CD8-positive, alpha-beta memory T cell (primary cell): ENCODE results near the gene PRAC2. TPM values are rescaled to one million over a fixed set of nuclear protein-coding genes. Genes with fewer than 3 reads are reported as not detected.

ENCODE experiments used
- CTCF ChIA-PET: fragments of 350-600 bp; sonication (Branson Sonifier 250); formaldehyde crosslinking; loops from one replicate; lab custom pipeline; 2021; ENCODE audit warnings: antibody characterized with exemption; lab: Charles Lee
- POLR2A ChIA-PET: fragments of 350-600 bp; sonication (Branson Sonifier 250); formaldehyde crosslinking; loops from one replicate; lab custom pipeline; 2021; ENCODE audit warnings: antibody characterized with exemption; lab: Charles Lee
- DNase-seq, 5 donors: peaks; one replicate each; pipeline versions ENCODE4 v3.0.0 to v3.0.0-alpha.2; 2020 to 2022; ENCODE audit warnings: mixed read lengths in 1 of 5
- H3K27ac ChIP-seq: one replicate; pipeline ENCODE4 v1.7.0; 2013; ENCODE audit warnings: low read depth, mild to moderate bottlenecking, low read length, moderate library complexity
- H3K27me3 ChIP-seq: 2 replicates; pipeline ENCODE4 v1.7.0; 2013; ENCODE audit warnings: low read length, mild to moderate bottlenecking; ENCODE audit not compliant: insufficient read depth, poor library complexity, severe bottlenecking
- H3K36me3 ChIP-seq: 2 replicates; pipeline ENCODE4 v1.7.0; 2013; ENCODE audit warnings: mild to moderate bottlenecking, low read length, moderate library complexity; ENCODE audit not compliant: insufficient read depth
- H3K4me1 ChIP-seq: 2 replicates; pipeline ENCODE4 v1.7.0; 2013; ENCODE audit warnings: mild to moderate bottlenecking, low read length, moderate library complexity; ENCODE audit not compliant: insufficient read depth
- H3K4me3 ChIP-seq: 2 replicates; pipeline ENCODE4 v1.7.0; 2013; ENCODE audit warnings: mild to moderate bottlenecking, low read length
- H3K9me3 ChIP-seq: 2 replicates; pipeline ENCODE4 v1.7.0; 2013; ENCODE audit warnings: mild to moderate bottlenecking, low read length
- H3K27ac Mint-ChIP-seq, 8 donors: one replicate each; pipeline ENCODE4 v1.8.0; 2020 to 2021; ENCODE audit warnings: mixed read lengths in 8 of 8, mild to moderate bottlenecking in 6 of 8, inconsistent platforms in 3 of 8, moderate library complexity in 3 of 8
- H3K27me3 Mint-ChIP-seq, 2 donors: one replicate each; pipeline ENCODE4 v1.8.0; 2020 to 2021; ENCODE audit warnings: mixed read lengths in 2 of 2, mild to moderate bottlenecking in 1 of 2, moderate library complexity in 1 of 2
- H3K36me3 Mint-ChIP-seq, 3 donors: one replicate each; pipeline ENCODE4 v1.8.0; 2020 to 2021; ENCODE audit warnings: mixed read lengths in 3 of 3, inconsistent platforms in 1 of 3, mild to moderate bottlenecking in 1 of 3
- H3K4me1 Mint-ChIP-seq, 3 donors: one replicate each; pipeline ENCODE4 v1.8.0; 2020 to 2021; ENCODE audit warnings: mixed read lengths in 3 of 3, inconsistent platforms in 1 of 3, mild to moderate bottlenecking in 1 of 3
- H3K4me3 Mint-ChIP-seq, 7 donors: one replicate each; pipeline ENCODE4 v1.8.0; 2020 to 2021; ENCODE audit warnings: mixed read lengths in 7 of 7, mild to moderate bottlenecking in 6 of 7, moderate library complexity in 4 of 7, inconsistent platforms in 2 of 7
- H3K9me3 Mint-ChIP-seq, 5 donors: one replicate each; pipeline ENCODE4 v1.8.0; 2020 to 2022; ENCODE audit warnings: mixed read lengths in 5 of 5, mild to moderate bottlenecking in 3 of 5, moderate library complexity in 2 of 5, inconsistent platforms in 1 of 5
- polyA plus RNA-seq: library from polyadenylated mRNA; unstranded; fragments of 300-500 nt; fragmentation: Illumina TruSeq; gene quantifications from one replicate; pipeline ENCODE4 v1.2.3, GENCODE V29; 2021
- total RNA-seq, 2 experiments: library from RNA; stranded (reverse); gene quantifications; one replicate each; pipeline ENCODE4 v1.2.3, GENCODE V29; 2021

PRAC2 gene
- total and polyA plus RNA-seq, 3 experiments from 2014 or later, result not detected

DNA sequence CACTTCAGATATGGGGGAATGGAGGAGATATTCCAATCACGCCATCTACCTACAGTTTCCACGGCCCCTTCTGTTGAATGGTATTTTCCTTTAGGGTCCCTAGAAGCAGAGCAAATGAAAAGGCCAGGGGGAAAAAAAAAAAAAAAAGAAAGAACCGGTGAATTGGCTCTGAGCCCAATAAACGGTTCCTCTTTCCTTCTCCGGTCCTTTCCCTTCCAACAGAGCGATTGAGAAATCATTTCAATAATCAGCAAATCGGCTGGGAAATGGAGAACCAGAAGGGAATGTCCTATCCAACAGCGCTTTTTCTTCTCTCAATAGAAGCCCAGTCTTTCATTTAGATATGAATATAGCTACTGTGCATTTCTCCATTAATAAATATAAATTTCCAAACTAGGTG is 32.4 kb downstream of the PRAC2 start:
- Histone ChIP-seq H3K9me3 (no peaks in the 10 kb centered on the region), H3K4me3 (no peak overlapping the region), H3K27ac (no peak overlapping the region), H3K27me3 (peaks cover 69% of the 10 kb centered on the region), H3K4me1 (no peaks in the 10 kb centered on the region), H3K36me3 (no peaks in the 10 kb centered on the region)
- ChIA-PET POLR2A (no interaction called here), CTCF (interaction anchor here (1.4 kb wide), 1 partner anchor 124 kb away, joined by 3 read pairs; no protein-coding TSS in a partner anchor)
- H3K4me1 Mint-ChIP-seq, result peaks cover 16 to 19% (median 18%) of the 10 kb centered on the region in 3 donors
- DNase-seq, result no peak
- peaks cover 0 to 2% (median 0%) of the 10 kb centered on the region in 3 donors for H3K36me3 Mint-ChIP-seq
- H3K27ac Mint-ChIP-seq, result no peak overlapping the region
- H3K4me3 Mint-ChIP-seq, result peak overlapping the region in 1 of 7 donors; percentile 38
- H3K9me3 Mint-ChIP-seq, result no peaks in the 10 kb centered on the region
- H3K27me3 Mint-ChIP-seq, result peaks cover 67 to 93% of the 10 kb centered on the region in 2 donors

DNA sequence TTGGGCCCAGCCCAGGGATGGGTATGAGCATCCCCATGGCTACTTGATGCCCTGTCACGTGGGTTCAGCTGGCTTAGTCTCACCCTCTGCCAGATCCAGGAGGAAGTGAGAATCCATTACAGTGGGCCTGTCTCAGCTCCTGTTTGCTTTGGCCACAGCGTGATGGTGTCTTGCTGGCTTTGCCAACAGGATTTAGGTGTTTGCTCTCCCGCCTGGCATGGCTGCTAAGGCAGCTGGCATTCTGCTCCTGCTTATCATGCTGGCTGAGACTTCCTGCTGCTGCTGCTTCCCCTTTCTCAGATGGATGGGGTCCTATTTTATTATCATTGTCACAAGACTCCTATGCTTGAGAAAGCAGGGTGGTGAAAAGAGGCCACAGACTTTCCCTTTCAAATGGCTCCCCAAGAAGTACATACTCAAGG is 33.9 kb downstream of the PRAC2 start:
- ChIA-PET POLR2A (no interaction called here), CTCF (interaction anchor here (1.0 kb wide), 1 partner anchor 127 kb away, joined by 3 read pairs; no protein-coding TSS in a partner anchor)
- no peaks in the 10 kb centered on the region for H3K4me1 ChIP-seq
- Mint-ChIP-seq H3K27ac (no peak overlapping the region), H3K27me3 (peaks cover 58 to 89% of the 10 kb centered on the region in 2 donors), H3K9me3 (no peaks in the 10 kb centered on the region), H3K4me1 (peaks cover 15 to 18% (median 16%) of the 10 kb centered on the region in 3 donors), H3K4me3 (no peak overlapping the region), H3K36me3 (peaks cover 0 to 2% (median 0%) of the 10 kb centered on the region in 3 donors)
- H3K4me3 ChIP-seq, result no peak overlapping the region
- H3K27me3 ChIP-seq, result peaks cover 60% of the 10 kb centered on the region
- H3K27ac ChIP-seq, result no peak overlapping the region
- no peaks in the 10 kb centered on the region for H3K36me3 ChIP-seq
- no peaks in the 10 kb centered on the region for H3K9me3 ChIP-seq
- DNase-seq, result no peak

DNA sequence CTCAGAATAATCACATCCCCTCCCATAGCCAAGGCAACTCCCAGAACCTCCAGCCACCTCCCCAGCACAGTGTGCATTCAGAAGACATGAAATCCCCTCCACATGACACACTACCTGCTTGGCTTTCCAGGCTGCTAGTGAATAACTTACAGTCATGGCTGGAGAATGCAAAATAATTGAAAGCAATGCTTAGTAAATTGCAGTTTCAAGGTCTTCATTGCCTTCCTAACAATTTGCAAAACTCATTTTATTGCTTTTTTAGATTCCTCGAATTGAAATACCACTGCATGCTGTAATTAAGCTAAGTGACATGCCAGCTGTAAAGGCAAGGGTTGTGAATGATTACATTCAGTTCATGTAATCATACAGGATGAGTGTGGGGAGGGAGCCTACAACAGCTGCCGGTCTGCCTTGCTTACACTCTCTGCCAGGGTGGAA is 34.6 kb downstream of the PRAC2 start:
- no peak overlapping the region for H3K4me3 Mint-ChIP-seq
- H3K9me3 ChIP-seq, result no peaks in the 10 kb centered on the region

DNA sequence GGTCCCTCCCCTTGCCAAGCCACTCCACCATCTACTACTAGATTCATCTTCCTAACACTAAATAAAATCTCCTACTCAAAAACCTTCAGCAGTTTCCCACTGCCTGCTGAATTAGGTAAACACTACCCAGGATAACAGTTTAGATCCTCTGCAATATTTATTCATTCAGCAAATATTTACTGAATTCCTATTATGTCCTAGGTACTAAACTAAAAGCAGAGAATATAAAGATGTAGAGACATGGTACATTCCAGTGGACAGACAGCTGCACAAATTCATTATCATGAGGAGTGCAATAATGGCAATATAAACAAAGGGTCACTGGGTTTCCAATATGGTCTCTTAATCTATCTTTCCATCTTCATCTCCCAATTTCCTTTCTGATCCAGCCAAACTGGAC is 36.3 kb downstream of the PRAC2 start:
- H3K36me3 Mint-ChIP-seq, result peaks cover 0 to 2% (median 0%) of the 10 kb centered on the region in 3 donors
- Histone ChIP-seq H3K4me3 (no peak overlapping the region), H3K9me3 (no peaks in the 10 kb centered on the region), H3K36me3 (no peaks in the 10 kb centered on the region), H3K4me1 (no peaks in the 10 kb centered on the region), H3K27me3 (peaks cover 36% of the 10 kb centered on the region), H3K27ac (no peak overlapping the region)
- peaks cover 4 to 6% (median 4%) of the 10 kb centered on the region in 3 donors for H3K4me1 Mint-ChIP-seq
- no peak overlapping the region for H3K27ac Mint-ChIP-seq
- no peaks in the 10 kb centered on the region for H3K9me3 Mint-ChIP-seq
- POLR2A ChIA-PET, result no interaction called here
- no peak overlapping the region for H3K4me3 Mint-ChIP-seq
- CTCF ChIA-PET, result no interaction called here
- H3K27me3 Mint-ChIP-seq, result peaks cover 50 to 89% of the 10 kb centered on the region in 2 donors
- no peak for DNase-seq

More for the DNA sequence above, 34.6 kb downstream of the PRAC2 start:
- ChIA-PET CTCF (interaction anchor here (1.0 kb wide), 1 partner anchor 127 kb away, joined by 3 read pairs; no protein-coding TSS in a partner anchor), POLR2A (no interaction called here)
- no peak for DNase-seq
- no peak overlapping the region for H3K27ac Mint-ChIP-seq
- no peaks in the 10 kb centered on the region for H3K4me1 ChIP-seq
- peaks cover 13 to 18% (median 15%) of the 10 kb centered on the region in 3 donors for H3K4me1 Mint-ChIP-seq
- no peak overlapping the region for H3K4me3 ChIP-seq
- H3K36me3 Mint-ChIP-seq, result peaks cover 0 to 2% (median 0%) of the 10 kb centered on the region in 3 donors
- peaks cover 57 to 89% of the 10 kb centered on the region in 2 donors for H3K27me3 Mint-ChIP-seq
- H3K9me3 Mint-ChIP-seq, result no peaks in the 10 kb centered on the region
- H3K36me3 ChIP-seq, result no peaks in the 10 kb centered on the region
- H3K27me3 ChIP-seq, result peaks cover 53% of the 10 kb centered on the region
- H3K27ac ChIP-seq, result no peak overlapping the region

GRCh38 chr17:48760411-48760810 is 37.4 kb downstream of the PRAC2 start:
- H3K27me3 ChIP-seq, result peaks cover 29% of the 10 kb centered on the region
- H3K4me1 ChIP-seq, result no peaks in the 10 kb centered on the region
- POLR2A ChIA-PET, result no interaction called here
- peaks cover 0 to 2% (median 0%) of the 10 kb centered on the region in 3 donors for H3K36me3 Mint-ChIP-seq
- peaks cover 46 to 89% of the 10 kb centered on the region in 2 donors for H3K27me3 Mint-ChIP-seq
- H3K27ac Mint-ChIP-seq, result no peak overlapping the region
- H3K4me1 Mint-ChIP-seq, result no peaks in the 10 kb centered on the region
- H3K27ac ChIP-seq, result no peak overlapping the region
- H3K36me3 ChIP-seq, result no peaks in the 10 kb centered on the region
- no peak overlapping the region for H3K4me3 Mint-ChIP-seq
- no peaks in the 10 kb centered on the region for H3K9me3 Mint-ChIP-seq
- no peak overlapping the region for H3K4me3 ChIP-seq
- no peaks in the 10 kb centered on the region for H3K9me3 ChIP-seq
- no peak for DNase-seq
- CTCF ChIA-PET, result interaction anchor here (1.0 kb wide), 1 partner anchor 9 kb away, joined by 3 read pairs; no protein-coding TSS in a partner anchor

DNA sequence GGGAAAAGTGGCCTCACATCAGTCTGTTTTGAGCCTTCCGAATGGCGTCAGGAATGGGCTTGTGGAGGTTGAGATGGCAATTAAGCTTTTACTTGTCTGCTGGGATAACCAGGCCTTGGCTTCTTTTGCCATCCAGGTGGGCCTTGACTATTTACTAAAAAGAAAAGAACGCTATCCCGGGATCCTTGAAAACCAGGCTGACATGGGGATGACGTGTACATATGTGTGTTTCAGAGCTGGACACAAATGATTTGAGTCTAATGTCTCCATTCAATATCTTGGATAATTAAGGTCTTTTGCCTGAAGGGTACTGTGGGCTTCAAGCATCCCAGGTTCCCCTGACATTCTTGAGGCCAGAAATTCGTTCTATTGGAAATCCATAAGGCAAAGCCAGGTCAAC is 38.1 kb downstream of the PRAC2 start:
- H3K36me3 ChIP-seq, result no peaks in the 10 kb centered on the region
- no peaks in the 10 kb centered on the region for H3K9me3 ChIP-seq
- peaks cover 22% of the 10 kb centered on the region for H3K27me3 ChIP-seq
- ChIA-PET POLR2A (no interaction called here), CTCF (interaction anchor here (1.0 kb wide), 1 partner anchor 8 kb away, joined by 3 read pairs; no protein-coding TSS in a partner anchor)
- Mint-ChIP-seq H3K4me1 (no peaks in the 10 kb centered on the region), H3K27me3 (peaks cover 39 to 89% of the 10 kb centered on the region in 2 donors), H3K36me3 (peaks cover 0 to 2% (median 0%) of the 10 kb centered on the region in 3 donors), H3K9me3 (no peaks in the 10 kb centered on the region), H3K4me3 (no peak overlapping the region), H3K27ac (no peak overlapping the region)
- H3K4me3 ChIP-seq, result no peak overlapping the region
- no peak for DNase-seq
- no peaks in the 10 kb centered on the region for H3K4me1 ChIP-seq
- no peak overlapping the region for H3K27ac ChIP-seq

DNA sequence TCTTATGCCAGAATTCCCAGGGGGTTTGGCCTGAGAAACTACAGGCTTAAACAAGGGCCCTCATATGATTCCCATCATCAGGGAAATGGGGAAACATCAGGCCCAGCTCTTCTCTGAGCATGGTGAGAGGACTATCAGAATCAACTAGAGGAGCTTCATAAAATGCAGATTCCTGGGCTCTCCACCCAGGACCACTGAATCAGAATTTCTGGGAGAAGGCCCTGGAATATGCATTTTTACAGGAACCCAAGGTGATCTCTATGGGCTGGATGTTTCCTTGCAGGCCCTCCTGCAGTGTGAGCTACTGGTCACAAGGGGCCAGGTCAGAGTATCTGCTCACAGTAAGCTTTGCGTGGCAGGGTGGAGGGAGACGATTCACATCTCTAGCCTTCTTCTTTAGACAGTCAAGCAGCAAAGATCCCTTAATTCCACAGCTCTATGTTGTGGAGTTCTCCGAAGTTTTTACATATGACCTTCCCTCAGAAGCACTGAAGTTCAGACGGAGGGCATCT is 44.3 kb downstream of the PRAC2 start:
- no peaks in the 10 kb centered on the region for H3K9me3 ChIP-seq
- peaks cover 16% of the 10 kb centered on the region for H3K27me3 ChIP-seq
- no peaks in the 10 kb centered on the region for H3K4me1 Mint-ChIP-seq
- H3K27me3 Mint-ChIP-seq, result peaks cover 25 to 80% of the 10 kb centered on the region in 2 donors
- no peak for DNase-seq
- H3K27ac Mint-ChIP-seq, result no peak overlapping the region
- peaks cover 0 to 4% (median 0%) of the 10 kb centered on the region in 3 donors for H3K36me3 Mint-ChIP-seq
- no peak overlapping the region for H3K27ac ChIP-seq
- H3K4me3 Mint-ChIP-seq, result no peak overlapping the region
- ChIA-PET CTCF (no interaction called here), POLR2A (no interaction called here)
- H3K4me1 ChIP-seq, result no peaks in the 10 kb centered on the region
- H3K36me3 ChIP-seq, result no peaks in the 10 kb centered on the region
- no peak overlapping the region for H3K4me3 ChIP-seq
- H3K9me3 Mint-ChIP-seq, result no peaks in the 10 kb centered on the region

GRCh38 chr17:48769009-48769675 is 46.2 kb downstream of the PRAC2 start:
- POLR2A ChIA-PET, result no interaction called here
- peaks cover 0 to 4% (median 0%) of the 10 kb centered on the region in 3 donors for H3K36me3 Mint-ChIP-seq

More at GRCh38 chr17:48769009-48769675, 46.2 kb downstream of the PRAC2 start:
- Histone ChIP-seq H3K27ac (no peak overlapping the region), H3K36me3 (no peaks in the 10 kb centered on the region), H3K9me3 (no peaks in the 10 kb centered on the region), H3K4me3 (no peak overlapping the region), H3K4me1 (no peaks in the 10 kb centered on the region), H3K27me3 (peaks cover 16% of the 10 kb centered on the region)
- Mint-ChIP-seq H3K27ac (peak overlapping the region in 1 of 8 donors; percentile 65), H3K4me1 (no peaks in the 10 kb centered on the region), H3K27me3 (peaks cover 18 to 74% of the 10 kb centered on the region in 2 donors), H3K4me3 (no peak overlapping the region), H3K9me3 (no peaks in the 10 kb centered on the region)
- CTCF ChIA-PET, result interaction anchor here (0.9 to 1.2 kb wide), 2 partner anchors 8 to 9 kb away, joined by 3 read pairs; no protein-coding TSS in a partner anchor
- DNase-seq, result no peak
